ENCODE data around the gene GALNT2.

GRCh38 chr1:230052665-230053064 lies 14.4 kb upstream of the GALNT2 start:
- no peak for TF ChIP-seq POLR2AphosphoS5 (IDR thresholded peaks at IDR 0.05; ENCODE audit: borderline replicate concordance, low read depth, low read length)
- TF ChIP-seq EZH2 (IDR thresholded peaks at IDR 0.05), result no peak
- no peak for TF ChIP-seq FOXP2 (optimal IDR thresholded peaks at IDR 0.05; ENCODE audit: control extremely low read depth, extremely low read length, insufficient read depth)
